IMR-90 (cell line): ENCODE results near the gene SRPRB. TPM values are rescaled to one million over a fixed set of nuclear protein-coding genes. Genes with fewer than 3 reads are reported as not detected.

Experiments
- ATAC-seq: fragments of 200-7000 bp; cut with Tn5 transposase; 2 replicates; pipeline ENCODE4 v1.9.1; 2020; ENCODE audit warnings: low read depth, mild to moderate bottlenecking, moderate library complexity
- BruUV-seq: library from RNA; stranded (reverse); fragments of 400-500 nt; replicated peaks from 2 replicates; lab custom pipeline; 2021; lab: Mats Ljungman, UMichigan
- CTCF ChIA-PET: fragments of 300-600 bp; formaldehyde crosslinking; extraction: SDS; loops from one replicate; lab custom pipeline; 2021; ENCODE audit warnings: antibody characterized with exemption; lab: Yijun Ruan, JAX
- POLR2A ChIA-PET: fragments of 300-600 bp; sonication (Branson Sonifier 250); formaldehyde crosslinking; loops from one replicate; lab custom pipeline; 2022; ENCODE audit warnings: antibody characterized with exemption; ENCODE audit not compliant: unreplicated experiment; lab: Charles Lee
- DNase-seq: peaks from one replicate; pipeline ENCODE4 v3.0.0; 2013
- H2AFZ ChIP-seq: replicated peaks from 2 replicates; pipeline ENCODE3; 2013; ENCODE audit warnings: low read length, mild to moderate bottlenecking; ENCODE audit not compliant: poor library complexity
- H2AK5ac ChIP-seq: 2 replicates; pipeline ENCODE4 v1.6.1; 2013; ENCODE audit warnings: low read depth, low read length, inconsistent platforms
- H2AK9ac ChIP-seq: replicated peaks from 2 replicates; pipeline ENCODE3; 2013; ENCODE audit warnings: mild to moderate bottlenecking, low read depth, low read length, moderate library complexity; ENCODE audit not compliant: poor library complexity
- H2BK120ac ChIP-seq: 2 replicates; pipeline ENCODE4 v1.6.1; 2013; ENCODE audit warnings: low read depth, low read length, inconsistent platforms
- H2BK15ac ChIP-seq: 3 replicates; pipeline ENCODE4 v1.6.1; 2013; ENCODE audit warnings: low read depth, low read length, inconsistent platforms
- H2BK20ac ChIP-seq: 2 replicates; pipeline ENCODE4 v1.6.1; 2013; ENCODE audit warnings: low read depth, mild to moderate bottlenecking, inconsistent platforms, low read length, moderate library complexity
- H2BK5ac ChIP-seq: 2 replicates; pipeline ENCODE4 v1.6.1; 2013; ENCODE audit warnings: mild to moderate bottlenecking, low read depth, low read length, inconsistent platforms; ENCODE audit not compliant: poor library complexity, severe bottlenecking
- H3K14ac ChIP-seq: replicated peaks from 2 replicates; pipeline ENCODE4 v1.6.1; 2013; ENCODE audit warnings: low read depth, low read length, inconsistent platforms
- H3K18ac ChIP-seq: 2 replicates; pipeline ENCODE4 v1.6.1; 2013; ENCODE audit warnings: low read depth, low read length, control low read depth
- H3K23ac ChIP-seq: 2 replicates; pipeline ENCODE4 v1.6.1; 2013; ENCODE audit warnings: low read depth, low read length, inconsistent platforms
- H3K27ac ChIP-seq: 2 replicates; pipeline ENCODE4 v1.5.1; 2013; ENCODE audit warnings: mild to moderate bottlenecking, control low read depth, low read length; ENCODE audit not compliant: insufficient read depth
- H3K27me3 ChIP-seq: 2 replicates; pipeline ENCODE4 v1.6.1; 2013; ENCODE audit warnings: low read length; ENCODE audit not compliant: control insufficient read depth, insufficient read depth
- H3K36me3 ChIP-seq: 2 replicates; pipeline ENCODE4 v1.6.1; 2013; ENCODE audit warnings: low read length, mixed read lengths; ENCODE audit not compliant: control insufficient read depth, insufficient read depth
- H3K4ac ChIP-seq: 2 replicates; pipeline ENCODE4 v1.6.1; 2013; ENCODE audit warnings: low read depth, low read length, inconsistent platforms
- H3K4me1 ChIP-seq: 2 replicates; pipeline ENCODE4 v1.6.1; 2013; ENCODE audit warnings: low read length, mixed read lengths; ENCODE audit not compliant: control insufficient read depth, insufficient read depth
- H3K4me2 ChIP-seq: 2 replicates; pipeline ENCODE4 v1.6.1; 2013; ENCODE audit warnings: low read depth, mild to moderate bottlenecking, control low read depth, low read length, moderate library complexity
- H3K4me3 ChIP-seq: 2 replicates; pipeline ENCODE4 v1.5.1; 2013; ENCODE audit warnings: low read depth, mild to moderate bottlenecking, control low read depth, low read length, moderate library complexity; ENCODE audit not compliant: insufficient read depth
- H3K56ac ChIP-seq: 2 replicates; pipeline ENCODE4 v1.6.1; 2013; ENCODE audit warnings: low read length, inconsistent platforms; ENCODE audit not compliant: insufficient read depth; ENCODE audit errors: extremely low read depth
- H3K79me1 ChIP-seq, 2 experiments: 2 replicates each; pipeline ENCODE4 v1.6.1; 2013; ENCODE audit warnings: low read length in 2 of 2, inconsistent platforms in 1 of 2, low read depth in 1 of 2
- H3K9ac ChIP-seq: 2 replicates; pipeline ENCODE4 v1.6.1; 2013; ENCODE audit warnings: low read depth, low read length, control low read depth
- H3K9me1 ChIP-seq: 2 replicates; pipeline ENCODE4 v1.6.1; 2013; ENCODE audit warnings: low read length, inconsistent platforms; ENCODE audit not compliant: insufficient read depth
- H3K9me3 ChIP-seq: 2 replicates; pipeline ENCODE4 v1.6.1; 2013; ENCODE audit warnings: low read length; ENCODE audit not compliant: control insufficient read depth, insufficient read depth
- H4K20me1 ChIP-seq: 2 replicates; pipeline ENCODE4 v1.6.1; 2013; ENCODE audit warnings: low read length, inconsistent platforms; ENCODE audit not compliant: insufficient read depth
- H4K5ac ChIP-seq: 2 replicates; pipeline ENCODE4 v1.6.1; 2013; ENCODE audit warnings: mild to moderate bottlenecking, low read depth, low read length, control low read depth
- H4K8ac ChIP-seq, 2 experiments: 2 replicates each; pipeline ENCODE4 v1.6.1; 2013; ENCODE audit warnings: low read depth in 2 of 2, low read length in 2 of 2, control low read depth in 1 of 2, inconsistent platforms in 1 of 2
- H4K91ac ChIP-seq: 2 replicates; pipeline ENCODE4 v1.6.1; 2013; ENCODE audit warnings: low read depth, low read length, inconsistent platforms; ENCODE audit not compliant: insufficient read depth
- CHD1 ChIP-seq: IDR thresholded peaks from 2 replicates; pipeline ENCODE4 v1.6.1; 2012; ENCODE audit warnings: low read depth, low read length, improper control_type of control experiment
- WGBS, 2 experiments: methylation state at CpG; one replicate each; pipeline versions ENCODE4 v1.1.5 to v1.1.7; 2013; ENCODE audit warnings: missing lambda C conversion rate in 2 of 2; ENCODE audit not compliant: insufficient read length in 1 of 2; ENCODE audit errors: extremely low coverage in 2 of 2; 5-methylcytosine and 5-hydroxymethylcytosine counted together
- dilution Hi-C: fragments of 300-500 bp; cut with HindIII; formaldehyde crosslinking; loops from one replicate; pipeline ENCODE4 v1.14.3; 2018; ENCODE audit warnings: low sequenced_read_pairs; ENCODE audit not compliant: unreplicated experiment
- in situ Hi-C: fragments of 300-500 bp; cut with MboI; formaldehyde crosslinking; loops from 3 replicates; pipeline ENCODE4 v1.14.3; 2019; ENCODE audit warnings: low sequenced_read_pairs, inconsistent platforms, mixed read lengths
- intact Hi-C: fragments of 100-400 bp; cut with micrococcal nuclease; formaldehyde crosslinking; loops from 2 replicates; pipeline ENCODE4 v1.10.0; 2022
- polyA plus RNA-seq, 3 experiments: library from polyadenylated mRNA; depleted of rRNA; stranded (reverse); fragments of >200 nt; gene quantifications; 2 replicates each; pipeline ENCODE4 v1.2.3, GENCODE V29; 2012; ENCODE audit warnings: low replicate concordance in 1 of 3
- total RNA-seq: library from RNA; depleted of rRNA; stranded (reverse); fragments of >200 nt; gene quantifications from 2 replicates; pipeline ENCODE4 v1.2.3, GENCODE V29; 2012

The SRPRB gene
- total and polyA plus RNA-seq, 2 of the 4 experiments (the other 2 are of a cell fraction) = 28.8 to 131 TPM

DNA sequence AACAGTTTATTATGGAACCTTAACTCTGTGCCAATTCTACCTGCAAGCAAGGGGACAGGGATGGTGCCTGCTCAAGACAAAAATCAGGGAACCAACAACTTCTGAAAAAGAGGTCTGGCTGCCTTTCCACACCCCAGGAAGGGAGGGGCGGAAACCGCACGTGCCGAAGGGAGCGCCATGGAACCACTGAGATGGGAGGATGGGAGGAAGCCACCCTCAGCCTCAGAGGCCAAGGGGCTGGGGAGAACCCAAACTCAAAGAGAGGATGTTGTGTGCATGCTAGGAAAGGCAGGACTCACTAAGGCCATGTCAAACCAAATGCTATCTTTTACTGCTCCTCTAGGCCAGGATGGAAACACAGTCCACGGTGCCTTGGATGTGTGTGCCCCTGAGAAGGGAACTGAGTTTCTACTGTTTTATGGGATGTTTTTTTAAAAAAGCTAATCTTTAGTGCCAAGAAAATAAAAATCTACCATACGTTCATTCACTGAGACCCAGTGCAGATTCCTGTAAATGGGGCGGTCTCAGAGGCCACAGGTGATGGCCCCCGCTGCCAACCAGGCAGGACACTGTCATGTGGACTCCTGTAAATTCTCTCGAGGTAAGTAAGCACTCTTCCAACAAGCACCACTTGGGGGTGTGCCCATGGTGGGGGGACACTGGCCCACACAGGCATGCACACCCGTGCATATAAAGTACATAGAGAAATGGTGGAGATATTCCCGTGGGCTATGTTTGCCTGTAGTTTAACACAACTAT, 20.5 kb downstream of the SRPRB start:
- Histone ChIP-seq H2AFZ (no peak overlapping the region), H2BK20ac (no peak overlapping the region), H4K8ac (no peak overlapping the region), H4K5ac (no peak overlapping the region), H3K23ac (no peak overlapping the region), H3K9me3 (no peaks in the 10 kb centered on the region), H3K18ac (no peak overlapping the region), H3K27me3 (peaks cover 7% of the 10 kb centered on the region), H2BK120ac (no peak overlapping the region), H3K4me3 (no peak overlapping the region), H4K20me1 (peaks cover 5% of the 10 kb centered on the region), H3K4me2 (no peak overlapping the region), H3K27ac (no peak overlapping the region), H3K56ac (no peak overlapping the region), H4K91ac (no peak overlapping the region), H3K36me3 (peaks cover 22% of the 10 kb centered on the region), H2AK9ac (peak overlapping the region; percentile 14), H2BK15ac (no peak overlapping the region), H3K9me1 (peaks cover 19% of the 10 kb centered on the region), H3K14ac (no peak overlapping the region), H2AK5ac (no peak overlapping the region), H3K4me1 (no peaks in the 10 kb centered on the region), H3K9ac (no peak overlapping the region), H2BK5ac (no peak overlapping the region), H3K79me1 (peaks cover 0 to 3% of the 10 kb centered on the region in 2 experiments; a peak in 3 of 4 replicates), H3K4ac (no peak overlapping the region)
- intact Hi-C loops (no loop called here), dilution Hi-C loops (no loop called here), in situ Hi-C loops (loop anchor here (10.0 kb wide), 1 partner anchor 379 kb away; no protein-coding TSS in a partner anchor)
- no CpG with 5 or more reads among the region's 12 CpGs for WGBS, 2 experiments
- ChIA-PET CTCF (no interaction called here), POLR2A (no interaction called here)
- ATAC-seq (no peak), DNase-seq (no peak)
- TF ChIP-seq CHD1 = no peak
- BruUV-seq = no TSS peak
